Vagina (tissue), 2 donors: ENCODE results near the gene NCOR2. TPM values are rescaled to one million over a fixed set of nuclear protein-coding genes. Genes with fewer than 3 reads are reported as not detected.

Source experiments
- DNase-seq, 2 donors: peaks; one replicate each; pipeline ENCODE4 v3.0.0-alpha.2; 2017; ENCODE audit errors: extremely low spot score in 2 of 2
- H3K27ac ChIP-seq: fragments of 200-600 bp; sonication (generic); one replicate; pipeline ENCODE4 v1.5.1; 2019
- H3K27me3 ChIP-seq: fragments of 200-600 bp; sonication (generic); one replicate; pipeline ENCODE4 v1.5.1; 2019
- H3K36me3 ChIP-seq, 2 donors: fragments of 200-600 bp; sonication (generic); one replicate each; pipeline ENCODE4 v1.5.1; 2017 to 2019
- H3K4me1 ChIP-seq: fragments of 200-600 bp; sonication (generic); one replicate; pipeline ENCODE4 v1.5.1; 2019
- H3K4me3 ChIP-seq, 2 donors: fragments of 200-600 bp; sonication (generic); 1 replicate in 1 of 2; 2 replicates in 1 of 2; pipeline ENCODE4 v1.5.1; 2016 to 2019
- H3K9me3 ChIP-seq: fragments of 200-600 bp; sonication (generic); one replicate; pipeline ENCODE4 v1.5.1; 2019
- POLR2A ChIP-seq, 2 donors: fragments of 450-650 bp; IDR thresholded peaks; one replicate each; pipeline ENCODE4 v1.6.1; 2017; ENCODE audit warnings: antibody characterized with exemption in 2 of 2, mild to moderate bottlenecking in 2 of 2, moderate library complexity in 2 of 2
- POLR2AphosphoS5 ChIP-seq, 2 donors: sonication (generic); formaldehyde crosslinking; IDR thresholded peaks; one replicate each; pipeline ENCODE4 v1.9.0; 2017; ENCODE audit warnings: antibody characterized with exemption in 2 of 2, mild to moderate bottlenecking in 2 of 2, low read depth in 1 of 2; ENCODE audit not compliant: insufficient read depth in 1 of 2
- intact Hi-C: fragments of 100-400 bp; cut with DNase I; formaldehyde crosslinking; loops from one replicate; pipeline ENCODE4 v1.15.1; 2023
- total RNA-seq: library from RNA; depleted of rRNA; stranded (reverse); fragments of >200 nt; gene quantifications from one replicate; pipeline ENCODE4 v1.2.3, GENCODE V29; 2016
- TF ChIP-seq, protein P1 (sequence below), 3 experiments: fragments of 450-650 bp in 2 of 3; fragments of 200-600 bp in 1 of 3; sonication (generic) in 1 of 3; IDR thresholded peaks; one replicate each; pipeline ENCODE4 v1.5.1; 2017 to 2019; ENCODE audit warnings: antibody characterized with exemption in 3 of 3, mild to moderate bottlenecking in 2 of 3, moderate library complexity in 2 of 3

The NCOR2 gene
- total RNA-seq, 1 donor from 2014 or later: 120 TPM

DNA sequence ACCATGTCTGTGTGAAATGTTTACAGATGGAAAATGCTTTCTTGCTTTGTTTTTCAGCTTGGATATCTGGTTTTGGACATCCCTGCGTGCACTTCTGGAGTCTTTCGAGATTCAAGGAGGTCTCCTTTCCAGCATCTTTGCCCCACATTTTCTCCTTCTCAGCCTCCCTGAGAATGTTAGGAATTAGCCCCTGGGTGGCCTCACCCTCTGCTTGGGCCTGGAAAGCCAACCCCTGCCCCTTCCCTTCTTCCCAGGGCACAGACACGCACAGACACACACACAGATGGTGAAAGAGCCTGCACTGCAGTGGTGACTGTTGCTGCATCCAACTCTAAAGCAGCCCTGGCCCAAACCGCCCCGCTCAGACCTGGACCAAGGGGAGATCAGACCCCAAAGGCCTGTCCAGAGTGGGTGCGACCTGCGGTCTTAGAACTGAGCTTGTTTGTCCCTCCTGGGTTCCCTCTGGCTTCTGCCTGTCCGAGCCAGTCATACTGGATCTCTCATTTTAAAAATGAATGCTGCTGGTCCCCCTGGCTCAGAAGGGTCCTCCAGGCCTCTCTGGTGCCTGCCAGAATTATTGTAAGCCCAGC, 8.7 kb upstream of the NCOR2 start:
- H3K36me3 ChIP-seq: no peaks in the 10 kb centered on the region
- DNase-seq: no peak
- no peak overlapping the region for H3K4me3 ChIP-seq
- no peaks in the 10 kb centered on the region for H3K27me3 ChIP-seq
- intact Hi-C loops: no loop called here
- no peaks in the 10 kb centered on the region for H3K4me1 ChIP-seq
- TF ChIP-seq POLR2A (IDR thresholded peaks at IDR 0.05) (no peak), POLR2AphosphoS5 (IDR thresholded peaks at IDR 0.05; ENCODE audit: insufficient read depth in 1 of 2, low read depth in 1 of 2) (no peak)
- TF ChIP-seq, protein P1, sequence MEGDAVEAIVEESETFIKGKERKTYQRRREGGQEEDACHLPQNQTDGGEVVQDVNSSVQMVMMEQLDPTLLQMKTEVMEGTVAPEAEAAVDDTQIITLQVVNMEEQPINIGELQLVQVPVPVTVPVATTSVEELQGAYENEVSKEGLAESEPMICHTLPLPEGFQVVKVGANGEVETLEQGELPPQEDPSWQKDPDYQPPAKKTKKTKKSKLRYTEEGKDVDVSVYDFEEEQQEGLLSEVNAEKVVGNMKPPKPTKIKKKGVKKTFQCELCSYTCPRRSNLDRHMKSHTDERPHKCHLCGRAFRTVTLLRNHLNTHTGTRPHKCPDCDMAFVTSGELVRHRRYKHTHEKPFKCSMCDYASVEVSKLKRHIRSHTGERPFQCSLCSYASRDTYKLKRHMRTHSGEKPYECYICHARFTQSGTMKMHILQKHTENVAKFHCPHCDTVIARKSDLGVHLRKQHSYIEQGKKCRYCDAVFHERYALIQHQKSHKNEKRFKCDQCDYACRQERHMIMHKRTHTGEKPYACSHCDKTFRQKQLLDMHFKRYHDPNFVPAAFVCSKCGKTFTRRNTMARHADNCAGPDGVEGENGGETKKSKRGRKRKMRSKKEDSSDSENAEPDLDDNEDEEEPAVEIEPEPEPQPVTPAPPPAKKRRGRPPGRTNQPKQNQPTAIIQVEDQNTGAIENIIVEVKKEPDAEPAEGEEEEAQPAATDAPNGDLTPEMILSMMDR (IDR thresholded peaks at IDR 0.05): no peak
- no peak overlapping the region for H3K27ac ChIP-seq
- no peaks in the 10 kb centered on the region for H3K9me3 ChIP-seq

DNA sequence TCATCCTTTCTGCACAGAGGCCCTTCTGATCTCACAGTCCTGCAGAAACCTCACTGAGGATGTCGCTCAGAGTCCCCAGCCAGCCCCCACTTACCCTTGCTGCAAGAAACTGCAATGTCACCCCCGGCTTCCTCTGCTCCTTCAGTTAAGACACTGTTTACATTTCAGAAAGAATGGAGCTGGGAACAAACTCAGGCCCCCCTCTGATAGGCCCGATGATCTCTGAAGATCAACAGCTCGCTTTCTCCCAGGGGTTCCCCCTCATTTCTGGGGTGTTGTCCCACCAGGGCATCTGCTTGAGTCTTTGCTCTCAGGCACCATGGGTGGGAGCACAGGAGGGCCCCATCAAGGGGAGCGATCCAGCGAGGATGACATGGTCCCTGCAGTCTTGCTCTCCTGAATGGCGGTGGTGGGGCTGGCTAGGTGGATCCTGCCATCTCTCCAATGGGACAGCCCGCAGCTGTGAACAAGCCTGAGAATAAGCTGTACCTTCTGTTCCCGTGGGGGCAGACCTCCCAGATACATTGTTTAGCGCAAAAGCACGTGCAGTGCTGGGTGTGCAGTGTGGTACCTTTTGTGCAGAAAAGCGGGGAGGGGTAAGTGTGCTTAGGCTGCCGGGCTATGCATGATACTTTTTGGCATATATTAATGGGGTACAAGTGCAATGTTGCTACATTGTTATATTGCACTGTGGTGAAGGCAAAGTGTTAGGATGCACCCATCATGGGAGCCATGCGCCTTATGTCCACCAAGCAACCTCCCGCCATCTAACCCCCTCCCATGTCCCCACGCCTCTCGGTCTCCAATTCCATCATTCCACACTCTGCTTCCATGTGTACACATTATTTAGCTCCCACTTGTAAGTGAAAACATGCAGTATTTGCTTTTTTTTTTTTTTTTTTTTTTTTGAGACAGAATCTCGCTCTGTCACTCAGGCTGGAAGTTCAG, 6.7 kb upstream of the NCOR2 start:
- no peak for DNase-seq
- Histone ChIP-seq H3K9me3 (no peaks in the 10 kb centered on the region), H3K27ac (no peak overlapping the region), H3K27me3 (no peaks in the 10 kb centered on the region), H3K4me1 (peaks cover 8% of the 10 kb centered on the region), H3K36me3 (no peaks in the 10 kb centered on the region), H3K4me3 (no peak overlapping the region)
- no peak for TF ChIP-seq POLR2AphosphoS5 (IDR thresholded peaks at IDR 0.05; ENCODE audit: insufficient read depth in 1 of 2, low read depth in 1 of 2)
- intact Hi-C loops: no loop called here

DNA sequence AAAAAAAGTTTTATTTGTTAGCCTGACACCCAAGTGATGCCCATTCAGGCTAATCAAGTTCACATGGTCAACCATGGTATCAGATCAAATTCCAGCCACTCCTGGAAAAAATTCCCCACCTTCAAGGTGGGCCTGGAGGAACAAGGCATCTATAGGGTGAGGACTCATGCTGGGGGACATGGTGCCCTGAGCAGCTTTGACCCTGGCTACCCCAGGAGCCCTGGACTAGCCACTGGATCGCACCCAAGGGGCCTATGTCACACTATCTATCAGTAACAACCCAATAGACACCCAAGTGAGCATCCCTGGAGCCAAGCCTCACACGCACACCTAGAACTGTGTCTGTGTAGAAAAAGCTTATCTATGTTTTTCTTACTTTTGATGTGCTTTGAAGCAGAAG, 4.1 kb upstream of the NCOR2 start:
- Histone ChIP-seq H3K27ac (no peak overlapping the region), H3K27me3 (no peaks in the 10 kb centered on the region), H3K36me3 (no peaks in the 10 kb centered on the region), H3K4me3 (no peak overlapping the region), H3K4me1 (peaks cover 22% of the 10 kb centered on the region), H3K9me3 (no peaks in the 10 kb centered on the region)
- no peak for DNase-seq
- TF ChIP-seq POLR2A (IDR thresholded peaks at IDR 0.05) (no peak), POLR2AphosphoS5 (IDR thresholded peaks at IDR 0.05; ENCODE audit: insufficient read depth in 1 of 2, low read depth in 1 of 2) (no peak)
- TF ChIP-seq, protein P1 (IDR thresholded peaks at IDR 0.05): no peak
- intact Hi-C loops: no loop called here

- Histone ChIP-seq H3K4me3 (no peak overlapping the region), H3K36me3 (no peaks in the 10 kb centered on the region), H3K4me1 (peaks cover 24% of the 10 kb centered on the region), H3K9me3 (no peaks in the 10 kb centered on the region), H3K27ac (no peak overlapping the region), H3K27me3 (no peaks in the 10 kb centered on the region)
- TF ChIP-seq, protein P1 (IDR thresholded peaks at IDR 0.05): no peak
- TF ChIP-seq POLR2A (IDR thresholded peaks at IDR 0.05) (no peak), POLR2AphosphoS5 (IDR thresholded peaks at IDR 0.05; ENCODE audit: insufficient read depth in 1 of 2, low read depth in 1 of 2) (no peak)
- no peak for DNase-seq
- intact Hi-C loops: no loop called here
Measured at GRCh38 chr12:124570810-124571209, 3.4 kb upstream of the NCOR2 start.

DNA sequence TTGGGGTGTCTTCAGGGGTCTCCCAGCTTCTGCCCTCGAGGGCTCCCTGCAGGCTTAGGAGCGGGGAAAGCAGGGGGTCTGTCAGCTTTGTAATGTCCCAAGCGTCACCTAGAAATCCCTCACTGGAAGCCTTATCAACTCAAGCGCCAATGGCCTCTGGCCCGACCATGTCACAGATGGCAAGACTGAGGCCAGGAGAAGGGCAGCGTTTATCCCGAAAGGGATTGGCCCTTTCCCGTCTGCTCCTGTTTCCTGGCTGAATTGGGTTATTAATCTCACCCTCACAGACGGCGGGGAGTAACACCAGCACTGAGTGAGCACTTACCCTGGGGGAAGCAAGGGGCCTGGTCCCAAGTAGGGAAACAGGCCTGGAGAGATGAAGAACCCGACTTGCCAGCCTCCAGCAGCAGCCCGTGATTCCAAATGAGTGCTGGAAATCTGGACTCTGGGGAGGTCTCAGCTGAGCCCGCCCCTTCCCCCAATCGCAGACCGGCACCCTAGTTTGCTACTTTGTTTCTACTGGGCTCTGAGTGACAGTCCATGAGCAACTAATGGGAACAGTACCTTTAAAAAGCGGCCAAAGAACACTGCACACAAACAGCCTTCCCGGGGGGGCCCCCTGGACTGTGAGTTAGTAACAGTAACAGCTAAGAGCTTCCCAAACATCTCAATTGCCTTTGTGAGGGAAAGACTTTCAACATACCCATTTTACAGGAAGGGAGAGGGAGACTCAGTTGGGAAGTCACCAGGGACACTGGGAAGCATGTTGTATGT, 2.1 kb upstream of the NCOR2 start:
- Histone ChIP-seq H3K4me1 (peaks cover 37% of the 10 kb centered on the region), H3K36me3 (no peaks in the 10 kb centered on the region), H3K9me3 (no peaks in the 10 kb centered on the region), H3K27me3 (no peaks in the 10 kb centered on the region), H3K27ac (peak overlapping the region; percentile 85), H3K4me3 (no peak overlapping the region)
- DNase-seq: no peak
- TF ChIP-seq, protein P1 (IDR thresholded peaks at IDR 0.05): no peak
- TF ChIP-seq POLR2AphosphoS5 (IDR thresholded peaks at IDR 0.05; ENCODE audit: insufficient read depth in 1 of 2, low read depth in 1 of 2) (no peak), POLR2A (IDR thresholded peaks at IDR 0.05) (no peak)
- intact Hi-C loops: loop anchor here (5.0 kb wide), 2 partner anchors 52 to 198 kb away; no protein-coding TSS in a partner anchor
